NCI-H82 (cell line): ENCODE results near the gene C14orf93.

Experiments used
- DNase-seq: peaks from one replicate; lab custom pipeline; 2025; lab: John Stamatoyannopoulos, UW

Gene C14orf93

GRCh38 chr14:22994762-22995275 lies 15.1 kb downstream of the C14orf93 start:
- DNase-seq: peak; percentile 67

GRCh38 chr14:22993517-22993916 lies 16.4 kb downstream of the C14orf93 start:
- DNase-seq: no peak

GRCh38 chr14:22991852-22992251 lies 18.1 kb downstream of the C14orf93 start:
- DNase-seq: no peak

- DNase-seq: no peak
These were observed 22.7 kb downstream of the C14orf93 start for GRCh38 chr14:22987291-22987690.

- DNase-seq: peak; percentile 86
These were observed 23.4 kb downstream of the C14orf93 start for GRCh38 chr14:22986508-22987054.

- DNase-seq: no peak
These were observed 23.9 kb downstream of the C14orf93 start for GRCh38 chr14:22985894-22986507.

- DNase-seq: no peak
These were observed 24.8 kb downstream of the C14orf93 start for GRCh38 chr14:22984959-22985658.

GRCh38 chr14:22982477-22983245 lies 27.3 kb downstream of the C14orf93 start, which contains the start of gene AJUBA:
Gene AJUBA (minus strand): TSS chr14:22982551. CDS start chr14:22982266, 285 bp downstream.
- peak; percentile 68 for DNase-seq

- no peak for DNase-seq
These were observed 28.0 kb downstream of the C14orf93 start for GRCh38 chr14:22981876-22982476.

GRCh38 chr14:22981090-22981875 lies 28.7 kb downstream of the C14orf93 start:
- no peak for DNase-seq

GRCh38 chr14:22980672-22981089 lies 29.3 kb downstream of the C14orf93 start:
- DNase-seq: no peak

GRCh38 chr14:22979748-22980392 lies 30.1 kb downstream of the C14orf93 start:
- DNase-seq: no peak

- DNase-seq: no peak
These were observed 30.8 kb downstream of the C14orf93 start for GRCh38 chr14:22978981-22979671.

GRCh38 chr14:22978487-22978837 lies 31.5 kb downstream of the C14orf93 start:
- DNase-seq: no peak

- DNase-seq: peak; percentile 70
These were observed 32.1 kb downstream of the C14orf93 start for GRCh38 chr14:22977684-22978486.

- no peak for DNase-seq
These were observed 32.6 kb downstream of the C14orf93 start for GRCh38 chr14:22977434-22977683.

- DNase-seq: peak; percentile 34
These were observed 33.1 kb downstream of the C14orf93 start for GRCh38 chr14:22976620-22977433.

- DNase-seq: no peak
These were observed 35.2 kb downstream of the C14orf93 start for GRCh38 chr14:22974530-22975313.
